H1 (cell line): ENCODE measurements around the gene DDIAS. TPM values are rescaled to one million over a fixed set of nuclear protein-coding genes. Genes with fewer than 3 reads are reported as not detected.

ENCODE experiments used
- CTCF ChIA-PET: fragments of 300-600 bp; sonication (Branson Sonifier 250); formaldehyde crosslinking; loops from one replicate; lab custom pipeline; 2021; ENCODE audit not compliant: partially characterized antibody; lab: Charles Lee
- POLR2A ChIA-PET: fragments of 300-600 bp; sonication (Branson Sonifier 250); formaldehyde crosslinking; loops from one replicate; lab custom pipeline; 2021; ENCODE audit warnings: inconsistent platforms; ENCODE audit not compliant: partially characterized antibody; lab: Charles Lee
- DNase-seq, 2 experiments: peaks; one replicate each; pipeline versions ENCODE4 v3.0.0 to v3.0.0-alpha.2; 2010 to 2022; ENCODE audit warnings: low spot score in 2 of 2, low read depth in 1 of 2, mixed read lengths in 1 of 2
- FAIRE-seq: peaks from 2 replicates; lab custom pipeline; 2011; peaks lifted over from hg19 to GRCh38; lab: Jason Lieb, UNC
- H2AFZ ChIP-seq: 2 replicates; pipeline ENCODE4 v1.8.1; 2012; ENCODE audit warnings: low read length, inconsistent platforms
- H2AK5ac ChIP-seq: 2 replicates; pipeline ENCODE4 v1.6.1; 2013; ENCODE audit warnings: low read depth, low read length
- H2BK120ac ChIP-seq: replicated peaks from 2 replicates; pipeline ENCODE3; 2013; ENCODE audit warnings: low read depth, low read length, inconsistent platforms
- H2BK12ac ChIP-seq: 2 replicates; pipeline ENCODE4 v1.6.1; 2013; ENCODE audit warnings: low read depth, low read length
- H2BK15ac ChIP-seq: 2 replicates; pipeline ENCODE4 v1.6.1; 2013; ENCODE audit warnings: low read length
- H2BK20ac ChIP-seq: 2 replicates; pipeline ENCODE4 v1.6.1; 2013; ENCODE audit warnings: low read length
- H2BK5ac ChIP-seq: 2 replicates; pipeline ENCODE4 v1.6.1; 2013; ENCODE audit warnings: low read depth, low read length
- H3K14ac ChIP-seq: 2 replicates; pipeline ENCODE4 v1.6.1; 2013; ENCODE audit warnings: inconsistent platforms; ENCODE audit not compliant: insufficient read length
- H3K18ac ChIP-seq: 2 replicates; pipeline ENCODE4 v1.6.1; 2013; ENCODE audit warnings: low read length; ENCODE audit errors: extremely low read depth
- H3K23ac ChIP-seq: 2 replicates; pipeline ENCODE4 v1.6.1; 2013; ENCODE audit warnings: inconsistent platforms; ENCODE audit not compliant: insufficient read length
- H3K23me2 ChIP-seq: 2 replicates; pipeline ENCODE4 v1.6.1; 2013; ENCODE audit warnings: low read depth, low read length
- H3K27ac ChIP-seq: 2 replicates; pipeline ENCODE4 v1.6.1; 2011; ENCODE audit warnings: low read depth, low read length, inconsistent platforms
- H3K27me3 ChIP-seq, 4 experiments: replicated peaks in 1 of 4; 1 replicate in 1 of 4; 2 replicates in 3 of 4; pipeline versions ENCODE4 v1.6.1 to v1.8.1; 2011 to 2013; ENCODE audit warnings: low read length in 3 of 4, mild to moderate bottlenecking in 3 of 4, inconsistent platforms in 2 of 4, mixed read lengths in 2 of 4, moderate library complexity in 1 of 4; ENCODE audit not compliant: control insufficient read depth in 3 of 4, insufficient read depth in 3 of 4; ENCODE audit errors: extremely low read depth in 1 of 4
- H3K36me3 ChIP-seq, 4 experiments: 2 replicates each; pipeline versions ENCODE4 v1.6.1 to v1.8.1; 2011 to 2013; ENCODE audit warnings: mild to moderate bottlenecking in 4 of 4, low read length in 3 of 4, moderate library complexity in 2 of 4, control low read depth in 1 of 4, inconsistent platforms in 1 of 4; ENCODE audit not compliant: insufficient read depth in 4 of 4, control insufficient read depth in 2 of 4
- H3K4ac ChIP-seq: replicated peaks from 2 replicates; pipeline ENCODE3; 2013; ENCODE audit warnings: low read length, low read depth, mixed read lengths, inconsistent platforms; ENCODE audit not compliant: insufficient read length
- H3K4me1 ChIP-seq, 4 experiments: replicated peaks in 1 of 4; 1 replicate in 1 of 4; 2 replicates in 3 of 4; pipeline versions ENCODE4 v1.6.1 to v1.8.1; 2011 to 2013; ENCODE audit warnings: low read length in 3 of 4, inconsistent platforms in 2 of 4, mixed read lengths in 1 of 4; ENCODE audit not compliant: insufficient read depth in 4 of 4, control insufficient read depth in 3 of 4
- H3K4me2 ChIP-seq, 2 experiments: 2 replicates each; pipeline versions ENCODE4 v1.6.1 to v1.8.1; 2011 to 2013; ENCODE audit warnings: low read depth in 2 of 2, low read length in 2 of 2, control low read depth in 1 of 2, inconsistent platforms in 1 of 2, mild to moderate bottlenecking in 1 of 2; ENCODE audit not compliant: insufficient read depth in 1 of 2
- H3K4me3 ChIP-seq, 4 experiments: fragments of 200-600, 300-600 bp in 1 of 4; sonication (generic), shearing (Covaris generic), sonication (Bioruptor Twin) in 1 of 4; 2 replicates each; pipeline versions ENCODE4 v1.5.1 to v1.8.1; 2011 to 2016; ENCODE audit warnings: low read length in 4 of 4, low read depth in 3 of 4, control low read depth in 2 of 4, inconsistent platforms in 2 of 4, mild to moderate bottlenecking in 2 of 4, mixed read lengths in 1 of 4, moderate library complexity in 1 of 4; ENCODE audit not compliant: insufficient read depth in 2 of 4; ENCODE audit errors: extremely low read depth in 1 of 4
- H3K56ac ChIP-seq: replicated peaks from 2 replicates; pipeline ENCODE3; 2013; ENCODE audit warnings: low read depth, mild to moderate bottlenecking, mixed read lengths, low read length, inconsistent platforms; ENCODE audit not compliant: insufficient read length
- H3K79me1 ChIP-seq: 2 replicates; pipeline ENCODE4 v1.6.1; 2013; ENCODE audit warnings: low read depth, low read length, control low read depth
- H3K79me2 ChIP-seq, 2 experiments: 2 replicates each; pipeline versions ENCODE4 v1.6.1 to v1.8.1; 2012 to 2013; ENCODE audit warnings: low read length in 2 of 2, mild to moderate bottlenecking in 2 of 2, inconsistent platforms in 1 of 2; ENCODE audit not compliant: insufficient read depth in 2 of 2, control insufficient read depth in 1 of 2
- H3K9ac ChIP-seq, 4 experiments: replicated peaks in 1 of 4; 1 replicate in 1 of 4; 2 replicates in 3 of 4; pipeline versions ENCODE4 v1.6.1 to v1.8.1; 2011 to 2013; ENCODE audit warnings: low read depth in 3 of 4, low read length in 3 of 4, control low read depth in 2 of 4, mild to moderate bottlenecking in 2 of 4, moderate library complexity in 2 of 4, inconsistent platforms in 1 of 4; ENCODE audit errors: extremely low read depth in 1 of 4
- H3K9me3 ChIP-seq, 2 experiments: 2 replicates each; pipeline versions ENCODE4 v1.6.1 to v1.8.1; 2012 to 2013; ENCODE audit warnings: mild to moderate bottlenecking in 2 of 2, moderate library complexity in 2 of 2, control low read depth in 1 of 2, inconsistent platforms in 1 of 2, low read depth in 1 of 2, low read length in 1 of 2, mixed read lengths in 1 of 2; ENCODE audit not compliant: insufficient read depth in 2 of 2
- H4K20me1 ChIP-seq, 2 experiments: replicated peaks in 1 of 2; 2 replicates each; pipeline versions ENCODE3 to v1.8.1; 2011 to 2013; ENCODE audit warnings: inconsistent platforms in 2 of 2, low read length in 2 of 2, mild to moderate bottlenecking in 1 of 2; ENCODE audit not compliant: insufficient read depth in 2 of 2, control insufficient read depth in 1 of 2
- H4K5ac ChIP-seq: 2 replicates; pipeline ENCODE4 v1.6.1; 2013; ENCODE audit warnings: low read length, low read depth, mixed read lengths, inconsistent platforms; ENCODE audit not compliant: insufficient read length
- H4K8ac ChIP-seq: 2 replicates; pipeline ENCODE4 v1.8.0; 2013; ENCODE audit warnings: mild to moderate bottlenecking, moderate library complexity, low read length, inconsistent platforms; ENCODE audit not compliant: insufficient read depth; ENCODE audit errors: extremely low read depth
- H4K91ac ChIP-seq: replicated peaks from 2 replicates; pipeline ENCODE3; 2013; ENCODE audit warnings: low read length, mixed read lengths, inconsistent platforms; ENCODE audit not compliant: insufficient read length
- ATF2 ChIP-seq: IDR thresholded peaks from 2 replicates; pipeline ENCODE4 v1.6.1; 2012; ENCODE audit warnings: low read length, inconsistent platforms
- CBX5 ChIP-seq: fragments of 300-800, 300-1000 bp; sonication (generic); IDR thresholded peaks from 2 replicates; pipeline ENCODE4 v1.7.1; 2016; ENCODE audit warnings: antibody characterized with exemption, low read length, low read depth
- CREB1 ChIP-seq: IDR thresholded peaks from 2 replicates; pipeline ENCODE4 v1.6.1; 2012; ENCODE audit warnings: inconsistent platforms
- EGR1 ChIP-seq: IDR thresholded peaks from 2 replicates; pipeline ENCODE4 v1.6.1; 2011; ENCODE audit warnings: low read depth, low read length, borderline replicate concordance
- GTF2F1 ChIP-seq: IDR thresholded peaks from 2 replicates; pipeline ENCODE4 v1.6.1; 2012; ENCODE audit warnings: low read depth, low read length, improper control_type of control experiment, borderline replicate concordance
- KDM5A ChIP-seq: fragments of 200-600 bp; IDR thresholded peaks from 2 replicates; pipeline ENCODE4 v1.7.1; 2012; ENCODE audit warnings: mild to moderate bottlenecking, low read length, inconsistent platforms, mixed read lengths
- SIN3A ChIP-seq, 2 experiments: IDR thresholded peaks in 1 of 2; conservative IDR thresholded peaks in 1 of 2; 2 replicates each; pipeline ENCODE4 v1.6.1; 2011 to 2012; ENCODE audit warnings: low read length in 2 of 2, improper control_type of control experiment in 1 of 2, low read depth in 1 of 2, mild to moderate bottlenecking in 1 of 2
- SIRT6 ChIP-seq: IDR thresholded peaks from one replicate; pipeline ENCODE4 v1.7.1; 2012; ENCODE audit warnings: low read length, inconsistent platforms
- YY1 ChIP-seq: IDR thresholded peaks from 2 replicates; pipeline ENCODE4 v1.6.1; 2011; ENCODE audit warnings: low read depth, mild to moderate bottlenecking, low read length
- polyA plus RNA-seq, 7 experiments: library from polyadenylated mRNA; depleted of rRNA in 3 of 7; stranded (reverse) in 5 of 7; unstranded in 2 of 7; fragments of >200 nt in 5 of 7; fragments of 200-250 nt in 2 of 7; gene quantifications; 1 replicate in 5 of 7; 2 replicates in 1 of 7; 4 replicates in 1 of 7; pipeline versions ENCODE4 v1.2.1 to v1.2.3, GENCODE V29; 2011 to 2013; ENCODE audit warnings: missing spikeins in 2 of 7, mixed read lengths in 2 of 7
- total RNA-seq: library from RNA; stranded (reverse); fragmentation: NEBNext Ultra II Directional; extraction: Animal tissue kit (Norgen Biotek cat#: 25700); gene quantifications from 2 replicates; pipeline ENCODE4 v1.2.1, GENCODE V29; 2021

Gene DDIAS
- total and polyA plus RNA-seq, 2 of the 8 experiments (the other 6 are each of a cell fraction or from before 2014, with no cell fraction given) = 11.6 to 25.7 TPM

GRCh38 chr11:82976786-82977185 is 75.2 kb downstream of the DDIAS start:
- DNase-seq (no peak), FAIRE-seq (no peak)
- H3K27ac ChIP-seq = no peak overlapping the region
- H3K36me3 ChIP-seq = no peaks in the 10 kb centered on the region
- no peak overlapping the region for H3K4ac ChIP-seq
- H3K18ac ChIP-seq = no peak overlapping the region
- H3K23me2 ChIP-seq = no peaks in the 10 kb centered on the region
- no peak overlapping the region for H3K4me2 ChIP-seq
- CTCF ChIA-PET = no interaction called here
- no peaks in the 10 kb centered on the region for H3K79me1 ChIP-seq
- no peak overlapping the region for H3K4me3 ChIP-seq
- no peak overlapping the region for H2BK15ac ChIP-seq
- H2BK5ac ChIP-seq = no peak overlapping the region
- H4K20me1 ChIP-seq = no peaks in the 10 kb centered on the region
- H3K9ac ChIP-seq = no peak overlapping the region
- H3K56ac ChIP-seq = no peak overlapping the region
- H2AK5ac ChIP-seq = no peak overlapping the region
- H3K79me2 ChIP-seq = no peaks in the 10 kb centered on the region
- no peaks in the 10 kb centered on the region for H3K27me3 ChIP-seq
- no peak overlapping the region for H2BK20ac ChIP-seq
- H3K14ac ChIP-seq = no peak overlapping the region
- H2BK12ac ChIP-seq = no peak overlapping the region
- H3K4me1 ChIP-seq = no peaks in the 10 kb centered on the region
- no peak overlapping the region for H3K23ac ChIP-seq
- H2BK120ac ChIP-seq = no peak overlapping the region
- POLR2A ChIA-PET = no interaction called here
- no peak overlapping the region for H4K8ac ChIP-seq
- H3K9me3 ChIP-seq = no peaks in the 10 kb centered on the region
- no peak overlapping the region for H4K5ac ChIP-seq
- H4K91ac ChIP-seq = no peak overlapping the region
- no peak for TF ChIP-seq SIN3A (conservative IDR thresholded peaks at IDR 0.05 in 1 of 2, IDR thresholded peaks at IDR 0.05 in 1 of 2; ENCODE audit: low read depth in 1 of 2, low read length in 2 of 2)
- no peak for TF ChIP-seq GTF2F1
- TF ChIP-seq SIRT6 = no peak
- TF ChIP-seq CREB1 = no peak
- TF ChIP-seq YY1 = no peak
- TF ChIP-seq KDM5A = no peak
- no peak for TF ChIP-seq EGR1
- no peak for TF ChIP-seq CBX5
- no peak for TF ChIP-seq ATF2
- H2AFZ ChIP-seq = no peak overlapping the region
